GM10266 (cell line): ENCODE measurements around the gene ZNF790.

Source experiments
- DNase-seq: peaks from one replicate; pipeline ENCODE4 v3.0.0; 2012; ENCODE audit errors: extremely low spot score
- CTCF ChIP-seq: IDR thresholded peaks from 2 replicates; pipeline ENCODE4 v1.5.1; 2012; ENCODE audit warnings: mild to moderate bottlenecking, low read depth; ENCODE audit not compliant: control insufficient read depth, insufficient read depth; ENCODE audit errors: missing control alignments

Gene ZNF790

GRCh38 chr19:36838784-36839324 lies 667 bp upstream of the ZNF790 start:
- no peak for TF ChIP-seq CTCF
- no peak for DNase-seq

- no peak for TF ChIP-seq CTCF
- DNase-seq: peak; percentile 10
These were observed 846 bp downstream of the ZNF790 start for GRCh38 chr19:36837176-36837905.

DNA sequence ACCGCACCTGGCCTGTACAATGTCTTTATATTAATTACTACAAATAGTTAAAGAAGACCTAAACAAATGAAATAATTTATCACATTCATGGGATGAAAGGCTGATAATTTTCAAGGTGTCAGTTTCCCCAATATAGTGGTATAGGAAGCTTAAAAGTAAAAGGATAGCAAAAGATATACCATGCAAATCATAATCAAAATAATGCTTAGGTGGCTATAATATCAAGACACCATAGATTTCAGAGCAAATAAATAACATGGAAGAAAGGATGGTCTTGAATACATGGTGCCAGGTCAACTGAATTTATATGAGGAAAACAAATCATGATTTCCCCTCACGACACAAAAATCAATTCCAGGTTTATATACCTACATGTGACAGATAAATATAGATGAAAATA lies 4.8 kb downstream of the ZNF790 start:
- no peak for TF ChIP-seq CTCF
- no peak for DNase-seq

DNA sequence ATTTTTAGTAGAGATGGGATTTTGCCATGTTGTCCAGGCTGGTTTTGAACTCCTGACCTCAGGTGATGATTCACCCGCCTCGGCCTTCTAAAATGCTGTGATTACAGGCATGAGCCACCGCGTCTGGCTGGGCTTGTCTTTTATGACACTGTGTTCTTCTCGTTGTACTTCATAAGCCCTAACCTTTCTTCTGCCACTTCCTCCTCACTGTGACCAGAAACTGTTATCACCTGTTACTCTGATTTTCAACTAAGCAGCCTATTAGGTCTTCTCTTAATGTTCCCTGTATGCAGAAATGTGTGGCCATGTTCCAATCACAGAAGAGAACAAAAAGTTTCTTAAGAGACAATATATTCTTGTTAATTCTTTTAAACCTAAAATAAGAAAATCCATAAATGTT lies 16.4 kb downstream of the ZNF790 start:
- no peak for TF ChIP-seq CTCF
- DNase-seq: no peak

DNA sequence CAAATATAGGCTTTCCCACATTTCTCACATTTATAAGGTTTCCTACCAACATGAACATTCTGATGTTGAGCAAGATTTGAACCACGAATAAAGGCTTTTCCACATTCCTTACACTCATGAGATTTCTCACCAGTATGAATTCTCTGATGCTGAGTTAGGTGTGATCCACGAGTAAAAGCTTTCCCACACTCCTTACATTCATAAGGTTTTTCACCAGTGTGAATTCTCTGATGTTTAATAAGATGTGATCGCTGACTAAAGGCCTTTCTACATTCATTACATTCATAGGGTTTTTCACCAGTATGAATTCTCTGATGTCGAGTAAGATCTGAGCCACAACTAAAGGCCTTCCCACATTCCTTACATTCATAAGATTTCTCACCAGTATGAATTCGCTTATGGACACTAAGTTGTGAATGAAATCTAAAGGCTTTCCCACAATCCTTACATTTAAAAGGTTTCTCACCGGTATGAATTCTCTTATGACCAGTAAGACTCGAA lies 19.0 kb downstream of the ZNF790 start:
- no peak for DNase-seq
- TF ChIP-seq CTCF: no peak

- no peak for TF ChIP-seq CTCF
- DNase-seq: no peak
These were observed 31.2 kb downstream of the ZNF790 start for GRCh38 chr19:36807029-36807428.

GRCh38 chr19:36805364-36805763 lies 32.8 kb downstream of the ZNF790 start:
- TF ChIP-seq CTCF: no peak
- DNase-seq: no peak
